GM06990 (cell line): ENCODE data around the gene CDKN1C.

Experiments
- DNase-seq: peaks from one replicate; pipeline ENCODE4 v3.0.0-alpha.2; 2011; ENCODE audit not compliant: insufficient read length; ENCODE audit errors: extremely low read depth
- H3K27me3 ChIP-seq: replicated peaks from 2 replicates; pipeline ENCODE4 v1.6.0; 2011; ENCODE audit warnings: low read length; ENCODE audit not compliant: control insufficient read depth, insufficient read depth
- H3K36me3 ChIP-seq: 2 replicates; pipeline ENCODE4 v1.5.1; 2011; ENCODE audit warnings: low read length; ENCODE audit not compliant: control insufficient read depth, insufficient read depth
- H3K4me3 ChIP-seq: replicated peaks from 2 replicates; pipeline ENCODE4 v1.5.1; 2011; ENCODE audit warnings: low read depth, mild to moderate bottlenecking, control low read depth, low read length
- CTCF ChIP-seq: IDR thresholded peaks from 2 replicates; pipeline ENCODE4 v1.5.1; 2011; ENCODE audit warnings: low read length, control low read depth, mild to moderate bottlenecking, inconsistent platforms; ENCODE audit not compliant: insufficient read depth, poor library complexity, severe bottlenecking

Gene CDKN1C

GRCh38 chr11:2886191-2886894 lies 768 bp upstream of the CDKN1C start:
- Histone ChIP-seq H3K4me3 (no peak overlapping the region), H3K36me3 (no peaks in the 10 kb centered on the region), H3K27me3 (peaks cover 2% of the 10 kb centered on the region; the same call in 1 of the 2 replicates)
- TF ChIP-seq CTCF: no peak
- no peak for DNase-seq

GRCh38 chr11:2885017-2885677 lies 428 bp downstream of the CDKN1C start:
- TF ChIP-seq CTCF: no peak
- DNase-seq: no peak
- Histone ChIP-seq H3K27me3 (peaks cover 2% of the 10 kb centered on the region; the same call in 1 of the 2 replicates), H3K4me3 (peak overlapping the region; percentile 66), H3K36me3 (no peaks in the 10 kb centered on the region)

- H3K36me3 ChIP-seq: no peaks in the 10 kb centered on the region
- H3K4me3 ChIP-seq: no peak overlapping the region
- no peak for DNase-seq
- TF ChIP-seq CTCF: no peak
- peaks cover 2% of the 10 kb centered on the region; the same call in 1 of the 2 replicates for H3K27me3 ChIP-seq
These were observed 1.4 kb downstream of the CDKN1C start for GRCh38 chr11:2883979-2884815.

GRCh38 chr11:2883640-2883978 lies 2.0 kb downstream of the CDKN1C start:
- TF ChIP-seq CTCF: no peak
- H3K27me3 ChIP-seq: peaks cover 4% of the 10 kb centered on the region
- H3K4me3 ChIP-seq: no peak overlapping the region
- no peaks in the 10 kb centered on the region for H3K36me3 ChIP-seq
- DNase-seq: no peak

- H3K27me3 ChIP-seq: peaks cover 4% of the 10 kb centered on the region
- no peak overlapping the region for H3K4me3 ChIP-seq
- no peak for TF ChIP-seq CTCF
- no peaks in the 10 kb centered on the region for H3K36me3 ChIP-seq
- DNase-seq: no peak
These were observed 3.0 kb downstream of the CDKN1C start for GRCh38 chr11:2882396-2883110.
